ENCODE measurements around the gene APLN.

DNA sequence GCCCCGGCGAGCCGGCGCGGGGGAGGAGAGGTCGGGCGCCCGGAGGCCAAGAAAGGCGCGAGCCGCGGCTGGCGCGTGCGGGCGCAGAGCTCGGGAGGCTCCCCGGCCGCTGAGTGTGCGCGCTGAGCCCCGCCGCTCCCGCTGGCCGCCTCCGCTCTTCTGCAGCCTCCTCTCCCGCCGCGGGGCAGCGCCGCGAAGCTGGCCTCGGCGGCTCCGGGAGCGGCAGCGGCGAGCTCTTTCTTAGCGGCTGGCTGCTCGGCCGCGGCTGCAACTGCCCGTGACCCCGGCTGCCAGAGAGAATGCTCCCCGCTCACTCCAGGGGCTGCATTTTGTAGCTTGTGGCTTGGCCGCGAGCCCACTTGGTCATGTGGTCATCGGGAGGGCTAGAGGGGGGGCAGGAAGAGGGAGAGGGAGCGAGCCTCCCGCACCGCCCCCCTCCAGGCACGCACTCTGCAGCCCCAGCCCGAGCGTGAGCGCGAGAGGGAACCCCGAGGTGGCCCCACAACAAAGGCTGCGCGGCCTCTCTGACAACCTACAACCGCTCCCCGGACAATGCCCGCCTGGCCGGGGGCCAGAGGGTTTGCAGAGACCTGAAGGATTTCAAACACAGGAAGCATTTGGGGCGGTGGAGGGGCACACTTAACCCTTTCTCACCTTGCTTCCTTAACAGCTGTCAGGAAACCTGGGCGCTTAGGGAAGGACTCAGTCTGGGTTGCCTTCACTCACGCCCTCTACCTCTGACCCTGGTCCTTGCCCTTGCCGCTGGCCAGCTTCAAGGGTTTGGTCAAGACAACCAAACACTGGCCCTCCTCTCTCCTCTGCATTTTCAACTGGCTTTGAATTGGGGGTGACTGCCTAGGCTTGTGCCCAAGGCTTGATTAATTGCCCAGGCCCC lies at the start of gene APLN:
- TF ChIP-seq EZH2 (IDR thresholded peaks at IDR 0.05; ENCODE audit: low read length, unreplicated experiment) (no peak), EZH2phosphoT487 (IDR thresholded peaks at IDR 0.05; ENCODE audit: borderline replicate concordance, low read length) (peak; percentile 71; the same call in 1 of the 2 replicates)
- TF ChIP-seq, protein P1, sequence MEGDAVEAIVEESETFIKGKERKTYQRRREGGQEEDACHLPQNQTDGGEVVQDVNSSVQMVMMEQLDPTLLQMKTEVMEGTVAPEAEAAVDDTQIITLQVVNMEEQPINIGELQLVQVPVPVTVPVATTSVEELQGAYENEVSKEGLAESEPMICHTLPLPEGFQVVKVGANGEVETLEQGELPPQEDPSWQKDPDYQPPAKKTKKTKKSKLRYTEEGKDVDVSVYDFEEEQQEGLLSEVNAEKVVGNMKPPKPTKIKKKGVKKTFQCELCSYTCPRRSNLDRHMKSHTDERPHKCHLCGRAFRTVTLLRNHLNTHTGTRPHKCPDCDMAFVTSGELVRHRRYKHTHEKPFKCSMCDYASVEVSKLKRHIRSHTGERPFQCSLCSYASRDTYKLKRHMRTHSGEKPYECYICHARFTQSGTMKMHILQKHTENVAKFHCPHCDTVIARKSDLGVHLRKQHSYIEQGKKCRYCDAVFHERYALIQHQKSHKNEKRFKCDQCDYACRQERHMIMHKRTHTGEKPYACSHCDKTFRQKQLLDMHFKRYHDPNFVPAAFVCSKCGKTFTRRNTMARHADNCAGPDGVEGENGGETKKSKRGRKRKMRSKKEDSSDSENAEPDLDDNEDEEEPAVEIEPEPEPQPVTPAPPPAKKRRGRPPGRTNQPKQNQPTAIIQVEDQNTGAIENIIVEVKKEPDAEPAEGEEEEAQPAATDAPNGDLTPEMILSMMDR (conservative IDR thresholded peaks at IDR 0.05; ENCODE audit: low read depth, low read length) = no peak
